BJ (cell line): ENCODE results near the gene HGS. TPM values are rescaled to one million over a fixed set of nuclear protein-coding genes. Genes with fewer than 3 reads are reported as not detected.

Experiments used
- CTCF ChIA-PET: fragments of 350-600 bp; formaldehyde crosslinking; extraction: SDS; loops from one replicate; lab custom pipeline; 2021; ENCODE audit warnings: antibody characterized with exemption, inconsistent platforms; lab: Yijun Ruan, JAX
- POLR2A ChIA-PET: fragments of 300-600 bp; sonication (Branson Sonifier 250); formaldehyde crosslinking; extraction: SDS; loops from one replicate; lab custom pipeline; 2021; ENCODE audit warnings: antibody characterized with exemption; lab: Charles Lee
- DNase-seq: peaks from one replicate; pipeline ENCODE4 v3.0.0-alpha.2; 2011; ENCODE audit warnings: low read depth
- H3K27me3 ChIP-seq: 2 replicates; pipeline ENCODE4 v1.6.0; 2011; ENCODE audit warnings: low read length; ENCODE audit not compliant: control insufficient read depth, insufficient read depth
- H3K36me3 ChIP-seq: 2 replicates; pipeline ENCODE4 v1.5.1; 2011; ENCODE audit warnings: low read length; ENCODE audit not compliant: control insufficient read depth, insufficient read depth
- H3K4me3 ChIP-seq: 2 replicates; pipeline ENCODE4 v1.5.1; 2011; ENCODE audit warnings: low read depth, mild to moderate bottlenecking, control low read depth, low read length
- CTCF ChIP-seq: IDR thresholded peaks from 2 replicates; pipeline ENCODE4 v1.5.1; 2011; ENCODE audit warnings: low read depth, mild to moderate bottlenecking, control low read depth, inconsistent platforms, low read length, moderate library complexity; ENCODE audit not compliant: insufficient read depth
- polyA plus RNA-seq: library from polyadenylated mRNA; depleted of rRNA; stranded (reverse); fragments of >200 nt; gene quantifications from 2 replicates; pipeline ENCODE4 v1.2.3, GENCODE V29; 2011

Gene HGS
- polyA plus RNA-seq, 1 experiment: 110 TPM

GRCh38 chr17:81695211-81695610 lies 11.4 kb downstream of the HGS start:
- H3K27me3 ChIP-seq: no peaks in the 10 kb centered on the region
- no peak for TF ChIP-seq CTCF
- POLR2A ChIA-PET: no interaction called here
- no peak for DNase-seq
- peaks cover 54% of the 10 kb centered on the region for H3K36me3 ChIP-seq
- CTCF ChIA-PET: no interaction called here
- no peak overlapping the region for H3K4me3 ChIP-seq

DNA sequence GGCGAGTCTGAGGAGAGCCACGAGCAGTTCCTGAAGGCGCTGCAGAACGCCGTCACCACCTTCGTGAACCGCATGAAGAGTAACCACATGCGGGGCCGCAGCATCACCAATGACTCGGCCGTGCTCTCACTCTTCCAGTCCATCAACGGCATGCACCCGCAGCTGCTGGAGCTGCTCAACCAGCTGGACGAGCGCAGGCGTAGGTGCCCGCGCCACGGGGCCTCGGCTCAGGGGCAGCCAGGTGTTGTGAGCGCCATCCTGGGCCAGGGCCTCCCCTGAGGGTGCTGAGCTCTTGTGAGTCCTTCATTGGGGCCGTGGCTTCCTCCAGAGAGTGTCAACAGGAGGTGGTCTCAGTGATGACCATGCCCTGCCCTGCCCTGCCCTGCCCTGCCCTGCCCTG lies 12.0 kb downstream of the HGS start:
- ChIA-PET POLR2A (no interaction called here), CTCF (interaction anchor here (0.7 kb wide), 1 partner anchor 16 kb away, joined by 3 read pairs; no protein-coding TSS in a partner anchor)
- Histone ChIP-seq H3K4me3 (no peak overlapping the region), H3K27me3 (no peaks in the 10 kb centered on the region), H3K36me3 (peaks cover 51% of the 10 kb centered on the region)
- no peak for DNase-seq
- no peak for TF ChIP-seq CTCF

- ChIA-PET POLR2A (no interaction called here), CTCF (interaction anchor here (0.7 kb wide), 1 partner anchor 15 kb away, joined by 3 read pairs; no protein-coding TSS in a partner anchor)
- DNase-seq: no peak
- no peak for TF ChIP-seq CTCF
- Histone ChIP-seq H3K4me3 (no peak overlapping the region), H3K36me3 (peaks cover 53% of the 10 kb centered on the region), H3K27me3 (no peaks in the 10 kb centered on the region)
Observed at GRCh38 chr17:81696218-81696941, 12.6 kb downstream of the HGS start.

DNA sequence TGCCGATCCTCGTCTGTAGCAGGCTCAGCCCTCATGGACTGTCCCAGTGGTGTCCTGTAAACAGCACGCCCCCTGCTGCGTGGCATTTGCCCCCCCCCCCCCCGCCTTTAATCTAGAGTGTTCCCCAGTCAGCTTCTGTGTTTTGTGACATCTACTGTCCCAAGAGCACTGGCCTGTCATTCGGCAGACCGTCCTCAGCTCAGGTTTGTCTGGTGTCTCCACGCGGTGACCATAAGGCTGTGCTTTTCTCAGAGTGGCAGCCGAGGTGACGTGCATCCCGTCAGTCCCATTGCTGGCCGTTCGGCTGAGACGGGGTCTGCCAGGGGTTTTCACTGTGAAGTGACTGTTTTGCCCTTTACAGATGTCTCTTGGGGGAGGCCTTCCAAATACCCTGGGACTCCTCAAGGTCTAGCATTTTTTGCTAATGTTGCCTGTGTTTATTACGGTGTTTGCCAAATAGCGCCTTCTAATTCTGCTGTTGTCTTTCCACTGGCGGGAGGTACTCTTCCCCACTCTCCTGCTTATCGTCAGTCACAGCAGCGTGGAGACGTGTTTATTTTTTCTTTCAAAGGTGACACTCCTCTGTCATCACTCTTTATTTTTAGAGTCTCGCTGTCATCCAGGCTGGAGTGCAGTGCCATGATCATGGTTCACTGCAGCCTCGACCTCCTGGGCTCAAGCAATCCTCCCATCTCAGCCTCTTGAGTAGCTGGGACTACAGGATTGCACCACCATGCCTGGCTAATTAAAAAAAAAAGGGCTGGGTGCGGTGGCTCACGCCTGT lies 13.6 kb downstream of the HGS start:
- Histone ChIP-seq H3K27me3 (no peaks in the 10 kb centered on the region), H3K4me3 (no peak overlapping the region), H3K36me3 (peaks cover 49% of the 10 kb centered on the region)
- POLR2A ChIA-PET: no interaction called here
- CTCF ChIA-PET: no interaction called here
- TF ChIP-seq CTCF: no peak
- no peak for DNase-seq
